Endothelial cell of umbilical vein (primary cell): ENCODE data around the gene ADD1. TPM values are rescaled to one million over a fixed set of nuclear protein-coding genes. Genes with fewer than 3 reads are reported as not detected.
A peak's percentile ranks its signal among the peaks of the same experiment; 100 is the strongest.

Source experiments
- BruUV-seq: library from RNA; stranded (reverse); fragments of 400-500 nt; replicated peaks from 2 replicates; lab custom pipeline; 2021; lab: Mats Ljungman, UMichigan
- CTCF ChIA-PET: fragments of 300-600, 350-600 bp; sonication (Branson Sonifier 250); formaldehyde crosslinking; loops from one replicate; lab custom pipeline; 2021; ENCODE audit warnings: antibody characterized with exemption, inconsistent platforms; lab: Charles Lee
- POLR2A ChIA-PET: fragments of 300-600, 350-600 bp; sonication (Branson Sonifier 250); formaldehyde crosslinking; loops from one replicate; lab custom pipeline; 2021; ENCODE audit warnings: antibody characterized with exemption, inconsistent platforms; lab: Charles Lee
- DNase-seq: peaks from one replicate; pipeline ENCODE4 v3.0.0-alpha.2; 2011; ENCODE audit warnings: low read depth, low spot score
- FAIRE-seq: peaks from 2 replicates; lab custom pipeline; 2011; peaks lifted over from hg19 to GRCh38; lab: Jason Lieb, UNC
- H2AFZ ChIP-seq: 2 replicates; pipeline ENCODE4 v1.6.0; 2012; ENCODE audit warnings: low read depth, low read length, control low read depth, inconsistent platforms
- H3K27ac ChIP-seq: 2 replicates; pipeline ENCODE4 v1.5.1; 2011; ENCODE audit warnings: low read depth, mild to moderate bottlenecking, control low read depth, low read length, moderate library complexity; ENCODE audit not compliant: insufficient read depth
- H3K27me3 ChIP-seq, 2 experiments: 2 replicates each; pipeline versions ENCODE4 v1.6.0 to v1.6.1; 2011; ENCODE audit warnings: low read length in 2 of 2, mixed read lengths in 1 of 2; ENCODE audit not compliant: control insufficient read depth in 2 of 2, insufficient read depth in 2 of 2
- H3K36me3 ChIP-seq, 2 experiments: 2 replicates in 1 of 2; 3 replicates in 1 of 2; pipeline ENCODE4 v1.5.1; 2011; ENCODE audit warnings: low read length in 2 of 2, mild to moderate bottlenecking in 1 of 2, moderate library complexity in 1 of 2; ENCODE audit not compliant: control insufficient read depth in 2 of 2, insufficient read depth in 2 of 2; ENCODE audit errors: extremely low read depth in 1 of 2
- H3K4me1 ChIP-seq: 3 replicates; pipeline ENCODE4 v1.5.1; 2011; ENCODE audit warnings: mild to moderate bottlenecking, low read length; ENCODE audit not compliant: control insufficient read depth, insufficient read depth; ENCODE audit errors: extremely low read depth
- H3K4me2 ChIP-seq: 2 replicates; pipeline ENCODE4 v1.6.1; 2011; ENCODE audit warnings: low read length, control low read depth, mixed read lengths; ENCODE audit not compliant: insufficient read depth
- H3K4me3 ChIP-seq, 3 experiments: fragments of 200-600 bp in 1 of 3; sonication (generic), shearing (Covaris generic) in 1 of 3; replicated peaks in 1 of 3; 2 replicates each; pipeline ENCODE4 v1.5.1; 2011 to 2016; ENCODE audit warnings: control low read depth in 3 of 3, low read length in 3 of 3, mild to moderate bottlenecking in 2 of 3, inconsistent platforms in 1 of 3, low read depth in 1 of 3, moderate library complexity in 1 of 3; ENCODE audit not compliant: insufficient read depth in 1 of 3
- H3K79me2 ChIP-seq: 2 replicates; pipeline ENCODE4 v1.6.0; 2012; ENCODE audit warnings: low read length, inconsistent platforms; ENCODE audit not compliant: control insufficient read depth, insufficient read depth
- H3K9ac ChIP-seq: replicated peaks from 2 replicates; pipeline ENCODE3; 2011; ENCODE audit warnings: low read length, control low read depth; ENCODE audit not compliant: insufficient read depth; ENCODE audit errors: extremely low read depth
- H3K9me1 ChIP-seq: replicated peaks from 3 replicates; pipeline ENCODE4 v1.6.0; 2011; ENCODE audit warnings: mild to moderate bottlenecking, low read length; ENCODE audit not compliant: control insufficient read depth, insufficient read depth; ENCODE audit errors: extremely low read depth
- H3K9me3 ChIP-seq: replicated peaks from 2 replicates; pipeline ENCODE4 v1.5.1; 2012; ENCODE audit warnings: low read length, inconsistent platforms; ENCODE audit not compliant: control insufficient read depth, insufficient read depth
- H4K20me1 ChIP-seq: replicated peaks from 2 replicates; pipeline ENCODE3; 2011; ENCODE audit warnings: mild to moderate bottlenecking, low read length; ENCODE audit not compliant: control insufficient read depth, insufficient read depth; ENCODE audit errors: extremely low read depth
- CTCF ChIP-seq, 2 donors: IDR thresholded peaks; 1 replicate in 1 of 2; 2 replicates in 1 of 2; pipeline ENCODE4 v1.5.1; 2011; ENCODE audit warnings: low read length in 2 of 2, mild to moderate bottlenecking in 2 of 2, moderate library complexity in 2 of 2, control low read depth in 1 of 2, inconsistent platforms in 1 of 2, low read depth in 1 of 2; ENCODE audit not compliant: insufficient read depth in 1 of 2; ENCODE audit errors: extremely low read depth in 1 of 2
- EZH2 ChIP-seq: IDR thresholded peaks from 2 replicates; pipeline ENCODE4 v1.6.1; 2012; ENCODE audit warnings: borderline replicate concordance, low read depth, mild to moderate bottlenecking, moderate library complexity, low read length, inconsistent platforms; ENCODE audit not compliant: severe bottlenecking
- FOS ChIP-seq: IDR thresholded peaks from 2 replicates; pipeline ENCODE4 v1.6.1; 2011; ENCODE audit warnings: mild to moderate bottlenecking, low read length, moderate library complexity, borderline replicate concordance; ENCODE audit not compliant: insufficient read depth
- GATA2 ChIP-seq: IDR thresholded peaks from 2 replicates; pipeline ENCODE4 v1.7.0; 2011; ENCODE audit warnings: low read depth, mild to moderate bottlenecking, moderate library complexity, mixed read lengths, low read length; ENCODE audit not compliant: insufficient read length, insufficient read depth
- JUN ChIP-seq: IDR thresholded peaks from 2 replicates; pipeline ENCODE4 v1.6.1; 2011; ENCODE audit warnings: borderline replicate concordance, low read depth; ENCODE audit not compliant: insufficient read length, insufficient read depth
- MAX ChIP-seq: IDR thresholded peaks from 2 replicates; pipeline ENCODE4 v1.6.1; 2011; ENCODE audit not compliant: insufficient read depth, insufficient read length
- MYC ChIP-seq: IDR thresholded peaks from one replicate; pipeline ENCODE4 v1.6.1; 2011; ENCODE audit warnings: mild to moderate bottlenecking, low read depth, low read length
- POLR2A ChIP-seq: IDR thresholded peaks from 2 replicates; pipeline ENCODE4 v1.6.1; 2012; ENCODE audit warnings: low read depth, mild to moderate bottlenecking, control low read depth, low read length
- POLR2AphosphoS5 ChIP-seq: IDR thresholded peaks from 2 replicates; pipeline ENCODE4 v1.6.1; 2012; ENCODE audit warnings: low read depth, mild to moderate bottlenecking, control low read depth, low read length, moderate library complexity; ENCODE audit not compliant: insufficient read depth
- dilution Hi-C: fragments of 300-500 bp; cut with MboI; formaldehyde crosslinking; loops from one replicate; pipeline ENCODE4 v1.15.0; 2019; ENCODE audit warnings: low sequenced_read_pairs; ENCODE audit not compliant: extremely low pct_ligation_motif_present
- intact Hi-C: fragments of 100-400 bp; cut with micrococcal nuclease; formaldehyde crosslinking; loops from one replicate; pipeline ENCODE4 v1.10.0; 2022
- polyA plus RNA-seq, 4 experiments: library from polyadenylated mRNA; depleted of rRNA in 3 of 4; stranded (reverse) in 3 of 4; unstranded in 1 of 4; fragments of >200 nt; gene quantifications; 2 replicates each; pipeline versions ENCODE4 v1.2.1 to v1.2.3, GENCODE V29; 2011 to 2012; ENCODE audit warnings: missing spikeins in 1 of 4
- total RNA-seq: library from RNA; stranded (reverse); gene quantifications from 2 replicates; pipeline ENCODE4 v1.2.3, GENCODE V29; 2021

ADD1 gene
- total and polyA plus RNA-seq, 2 donors (not counting 3 experiments of a cell fraction or from before 2014, with no cell fraction given): 219 to 305 TPM

DNA sequence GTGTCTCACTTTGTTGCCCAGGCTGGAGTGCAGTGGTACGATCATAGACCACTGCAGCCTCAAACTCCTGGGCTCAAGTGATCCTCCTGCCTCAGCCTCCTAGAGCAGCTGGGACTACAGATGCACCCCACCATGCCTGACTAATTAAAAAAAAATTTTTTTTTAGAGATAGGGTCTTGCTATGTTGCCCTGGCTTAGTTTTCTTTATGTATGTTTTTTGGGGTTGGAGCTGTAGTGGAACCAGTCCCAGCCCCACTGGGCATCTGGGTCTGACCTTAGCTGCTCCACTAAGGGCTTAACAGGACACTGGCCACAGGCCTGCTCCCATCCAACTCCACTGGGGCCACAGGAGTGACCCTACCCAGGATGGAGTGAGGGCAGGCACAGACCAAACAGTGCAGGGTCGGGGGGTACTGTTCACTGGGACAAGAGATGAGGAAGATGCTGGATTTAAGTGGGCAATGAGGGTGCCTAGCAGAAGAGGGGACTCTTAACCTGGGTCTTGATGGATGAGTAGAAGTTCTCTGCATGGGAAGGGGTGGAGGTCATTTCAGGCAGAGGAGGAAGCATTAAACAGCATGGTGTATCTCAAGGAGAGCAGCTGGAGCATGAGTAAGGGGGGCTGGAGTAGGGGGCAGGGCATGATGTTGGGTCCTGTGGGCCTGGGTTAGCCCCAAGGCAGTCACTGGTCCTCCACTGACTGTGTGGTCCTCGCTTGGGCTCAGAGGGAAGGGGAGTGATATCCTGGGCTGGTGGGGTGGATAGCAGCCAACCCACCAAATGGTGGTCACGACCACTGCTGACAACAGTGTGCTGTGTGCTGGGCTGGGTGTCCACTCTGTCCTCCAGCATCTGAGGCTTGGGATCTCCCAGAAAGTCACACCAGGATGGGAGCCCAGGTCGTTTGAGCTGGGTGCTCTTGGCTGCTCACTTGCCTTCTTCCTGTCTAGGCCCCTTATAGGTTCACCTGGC, 24.1 kb upstream of the ADD1 start:
- no peak for DNase-seq
- ChIA-PET POLR2A (no interaction called here), CTCF (interaction anchor here (1.5 to 2.8 kb wide), 2 partner anchors 21 to 56 kb away, joined by 6 to 28 read pairs; no protein-coding TSS in a partner anchor)
- H4K20me1 ChIP-seq: no peaks in the 10 kb centered on the region
- H3K4me1 ChIP-seq: peaks cover 5% of the 10 kb centered on the region
- intact Hi-C loops (no loop called here), dilution Hi-C loops (no loop called here)
- no peaks in the 10 kb centered on the region for H3K9me3 ChIP-seq
- H3K36me3 ChIP-seq: peaks cover 2 to 20% of the 10 kb centered on the region in 2 experiments
- no peaks in the 10 kb centered on the region for H3K27me3 ChIP-seq
- peaks cover 55% of the 10 kb centered on the region for H3K79me2 ChIP-seq
- H3K4me3 ChIP-seq: no peak overlapping the region
- FAIRE-seq: no peak
- no peak overlapping the region for H3K4me2 ChIP-seq
- BruUV-seq: TSS peak; percentile 15
- no peak for TF ChIP-seq MYC
- no peak for TF ChIP-seq GATA2
- no peak for TF ChIP-seq POLR2A
- no peak overlapping the region for H3K9ac ChIP-seq
- no peak overlapping the region for H3K27ac ChIP-seq
- no peak overlapping the region for H2AFZ ChIP-seq
- H3K9me1 ChIP-seq: no peaks in the 10 kb centered on the region

GRCh38 chr4:2820216-2820982, 23.2 kb upstream of the ADD1 start:
- Histone ChIP-seq H3K27me3 (no peaks in the 10 kb centered on the region), H2AFZ (no peak overlapping the region), H3K4me1 (peaks cover 5% of the 10 kb centered on the region), H3K9me1 (no peaks in the 10 kb centered on the region), H3K79me2 (peaks cover 47% of the 10 kb centered on the region), H3K36me3 (peaks cover 2 to 27% of the 10 kb centered on the region in 2 experiments), H3K27ac (no peak overlapping the region), H3K4me3 (no peak overlapping the region), H3K4me2 (no peak overlapping the region), H4K20me1 (no peaks in the 10 kb centered on the region), H3K9me3 (no peaks in the 10 kb centered on the region), H3K9ac (no peak overlapping the region)
- no peak for FAIRE-seq
- dilution Hi-C loops (no loop called here), intact Hi-C loops (no loop called here)
- CTCF ChIA-PET: no interaction called here
- TF ChIP-seq POLR2A (no peak), EZH2 (no peak), CTCF (IDR thresholded peaks at IDR 0.05; ENCODE audit: extremely low read depth in 1 of 2, insufficient read depth in 1 of 2, low read depth in 1 of 2, low read length in 2 of 2) (no peak), GATA2 (no peak), POLR2AphosphoS5 (no peak), FOS (no peak), JUN (no peak), MAX (no peak), MYC (no peak)
- BruUV-seq: no TSS peak
- DNase-seq: no peak
- POLR2A ChIA-PET: no interaction called here
